HepG2 (cell line): ENCODE results near the gene FBN2. TPM values are rescaled to one million over a fixed set of nuclear protein-coding genes. Genes with fewer than 3 reads are reported as not detected.

Experiments used
- ATAC-seq: fragments of 200-7000 bp; cut with Tn5 transposase; 3 replicates; pipeline ENCODE4 v1.9.1; 2020; ENCODE audit warnings: mild to moderate bottlenecking, moderate library complexity
- BruUV-seq: library from RNA; stranded (reverse); fragments of 400-500 nt; replicated peaks from 2 replicates; lab custom pipeline; 2021; lab: Mats Ljungman, UMichigan
- CTCF ChIA-PET: fragments of 300-600 bp; formaldehyde crosslinking; extraction: SDS; loops from one replicate; lab custom pipeline; 2021; ENCODE audit warnings: low total read pairs, inconsistent platforms, low intra/inter-chr PET ratio; lab: Yijun Ruan, JAX
- POLR2A ChIA-PET: fragments of 350-600 bp; sonication (Branson Sonifier 250); formaldehyde crosslinking; loops from one replicate; lab custom pipeline; 2020; ENCODE audit warnings: antibody characterized with exemption, inconsistent platforms; lab: Yijun Ruan, JAX
- DNase-seq: peaks from one replicate; pipeline ENCODE4 v3.0.0-alpha.2; 2015; ENCODE audit warnings: low spot score
- FAIRE-seq: peaks from 3 replicates; lab custom pipeline; 2011; peaks lifted over from hg19 to GRCh38; lab: Jason Lieb, UNC
- H2AFZ ChIP-seq: one replicate; pipeline ENCODE4 v1.6.1; 2011; ENCODE audit warnings: low read length, inconsistent platforms
- H3K27ac ChIP-seq: fragments of 300-600 bp; 3 replicates; pipeline ENCODE4 v1.8.0; 2011; ENCODE audit warnings: mixed run types, mild to moderate bottlenecking, mixed read lengths, low read length, inconsistent platforms; ENCODE audit not compliant: insufficient read depth; ENCODE audit errors: extremely low read length
- H3K27me3 ChIP-seq, 2 experiments: fragments of 200-600 bp in 1 of 2; 2 replicates in 1 of 2; 3 replicates in 1 of 2; pipeline versions ENCODE4 v1.6.0 to v1.8.0; 2011; ENCODE audit warnings: low read length in 2 of 2, mild to moderate bottlenecking in 2 of 2, moderate library complexity in 2 of 2, inconsistent platforms in 1 of 2; ENCODE audit not compliant: insufficient read depth in 2 of 2, control insufficient read depth in 1 of 2
- H3K36me3 ChIP-seq, 2 experiments: fragments of 200-600 bp in 1 of 2; replicated peaks in 1 of 2; 2 replicates in 1 of 2; 3 replicates in 1 of 2; pipeline versions ENCODE4 v1.5.1 to v1.8.0; 2011; ENCODE audit warnings: low read length in 2 of 2, inconsistent platforms in 1 of 2; ENCODE audit not compliant: insufficient read depth in 2 of 2, control insufficient read depth in 1 of 2
- H3K4me1 ChIP-seq: 2 replicates; pipeline ENCODE4 v1.5.1; 2012; ENCODE audit warnings: low read length, inconsistent platforms; ENCODE audit not compliant: insufficient read depth
- H3K4me2 ChIP-seq: 2 replicates; pipeline ENCODE4 v1.6.0; 2011; ENCODE audit warnings: low read depth, low read length, inconsistent platforms
- H3K4me3 ChIP-seq, 3 experiments: fragments of 200-600 bp in 1 of 3; sonication (generic), shearing (Covaris generic) in 1 of 3; replicated peaks in 1 of 3; 2 replicates each; pipeline ENCODE4 v1.5.1; 2011 to 2016; ENCODE audit warnings: low read length in 3 of 3, inconsistent platforms in 2 of 3, low read depth in 2 of 3, mild to moderate bottlenecking in 2 of 3, control low read depth in 1 of 3, mixed read lengths in 1 of 3; ENCODE audit not compliant: insufficient read depth in 1 of 3
- H3K79me2 ChIP-seq: one replicate; pipeline ENCODE4 v1.6.1; 2011; ENCODE audit warnings: low read length, inconsistent platforms; ENCODE audit not compliant: insufficient read depth
- H3K9ac ChIP-seq: 2 replicates; pipeline ENCODE4 v1.6.0; 2011; ENCODE audit warnings: mild to moderate bottlenecking, low read depth, low read length, inconsistent platforms; ENCODE audit not compliant: insufficient read depth
- H3K9me3 ChIP-seq: 2 replicates; pipeline ENCODE4 v1.5.1; 2012; ENCODE audit warnings: mild to moderate bottlenecking, low read length
- H4K20me1 ChIP-seq: 2 replicates; pipeline ENCODE4 v1.6.0; 2011; ENCODE audit warnings: inconsistent platforms, mild to moderate bottlenecking, low read length, moderate library complexity; ENCODE audit not compliant: insufficient read depth
- MEIS2 ChIP-seq: sonication (generic); formaldehyde crosslinking; IDR thresholded peaks from 2 replicates; pipeline ENCODE4 v1.9.0; 2021; ENCODE audit warnings: mild to moderate bottlenecking, missing genetic modification reagents
- MIER2 ChIP-seq: IDR thresholded peaks from 2 replicates; pipeline ENCODE4 v1.6.1; 2016; ENCODE audit warnings: missing biosample characterization, missing genetic modification reagents
- SP5 ChIP-seq: IDR thresholded peaks from 2 replicates; pipeline ENCODE4 v1.6.1; 2016; ENCODE audit warnings: low read depth, borderline replicate concordance
- TBP ChIP-seq: sonication (generic); formaldehyde crosslinking; IDR thresholded peaks from 2 replicates; pipeline ENCODE4 v1.5.0; 2020; ENCODE audit warnings: missing genetic modification reagents
- ZNF101 ChIP-seq: sonication (generic); formaldehyde crosslinking; IDR thresholded peaks from 2 replicates; pipeline ENCODE4 v1.4.0; 2020; ENCODE audit warnings: mild to moderate bottlenecking, low read depth, missing genetic modification reagents, borderline replicate concordance
- ZNF333 ChIP-seq: sonication (generic); formaldehyde crosslinking; IDR thresholded peaks from 2 replicates; pipeline ENCODE4 v1.4.0; 2020; ENCODE audit warnings: mild to moderate bottlenecking, missing genetic modification reagents, borderline replicate concordance
- ZNF556 ChIP-seq: sonication (generic); formaldehyde crosslinking; IDR thresholded peaks from 2 replicates; pipeline ENCODE4 v1.4.0; 2020; ENCODE audit warnings: mild to moderate bottlenecking, missing genetic modification reagents, borderline replicate concordance
- ZNF75D ChIP-seq: sonication (generic); formaldehyde crosslinking; IDR thresholded peaks from 2 replicates; pipeline ENCODE4 v1.8.1; 2023; ENCODE audit warnings: missing genetic modification reagents, mild to moderate bottlenecking, borderline replicate concordance
- ZNF879 ChIP-seq: sonication (generic); formaldehyde crosslinking; IDR thresholded peaks from 2 replicates; pipeline ENCODE4 v1.8.1; 2023; ENCODE audit warnings: missing genetic modification reagents
- WGBS: methylation state at CpG from one replicate; pipeline ENCODE4 v1.1.6; 2017; ENCODE audit warnings: low lambda C conversion rate; 5-methylcytosine and 5-hydroxymethylcytosine counted together
- in situ Hi-C: cut with HindIII; loops from 2 replicates; pipeline ENCODE4 v1.10.0; 2017; ENCODE audit warnings: low pct_unique_long_range_greater_than_20kb; ENCODE audit not compliant: extremely low pct_ligation_motif_present
- intact Hi-C: fragments of 100-400 bp; cut with micrococcal nuclease; formaldehyde crosslinking; loops from one replicate; pipeline ENCODE4 v1.10.0; 2022; ENCODE audit not compliant: unreplicated experiment
- polyA plus RNA-seq, 8 experiments: library from polyadenylated mRNA; depleted of rRNA in 3 of 8; stranded (reverse) in 7 of 8; unstranded in 1 of 8; fragments of >200 nt; fragmentation: Illumina TruSeq in 4 of 8; extraction: Trizol in 4 of 8; gene quantifications; 2 replicates each; pipeline versions ENCODE4 v1.2.1 to v1.2.3, GENCODE V29; 2011 to 2016; ENCODE audit warnings: low read depth in 4 of 8, missing spikeins in 1 of 8, mixed read lengths in 1 of 8; ENCODE audit not compliant: insufficient read depth in 1 of 8
- total RNA-seq, 5 experiments: library from RNA; depleted of rRNA; stranded (reverse); fragments of >200 nt; fragmentation: Illumina TruSeq; extraction: Trizol; gene quantifications; 2 replicates each; pipeline ENCODE4 v1.2.3, GENCODE V29; 2016; ENCODE audit warnings: low read depth in 1 of 5
- TF ChIP-seq, protein P1 (sequence below): sonication (generic); formaldehyde crosslinking; IDR thresholded peaks from 2 replicates; pipeline ENCODE4 v1.5.1; 2020; ENCODE audit warnings: missing genetic modification reagents, mild to moderate bottlenecking, borderline replicate concordance
- TF ChIP-seq, protein P2 (sequence below): sonication (generic); formaldehyde crosslinking; IDR thresholded peaks from 2 replicates; pipeline ENCODE4 v1.5.1; 2020; ENCODE audit warnings: mild to moderate bottlenecking, missing genetic modification reagents, moderate library complexity
- TF ChIP-seq, protein P3 (sequence below): sonication (generic); formaldehyde crosslinking; IDR thresholded peaks from 2 replicates; pipeline ENCODE4 v1.9.0; 2021; ENCODE audit warnings: missing genetic modification reagents, borderline replicate concordance
- TF ChIP-seq, protein P4 (sequence below): IDR thresholded peaks from 2 replicates; pipeline ENCODE4 v1.6.1; 2016; ENCODE audit warnings: missing genetic modification reagents, missing compliant biosample characterization
- TF ChIP-seq, protein P5 (sequence below), 2 experiments: sonication (generic) in 1 of 2; formaldehyde crosslinking in 1 of 2; IDR thresholded peaks; 2 replicates each; pipeline versions ENCODE4 v1.5.1 to v1.6.1; 2011 to 2020; ENCODE audit warnings: borderline replicate concordance in 1 of 2, low read depth in 1 of 2, low read length in 1 of 2, mild to moderate bottlenecking in 1 of 2, missing genetic modification reagents in 1 of 2, moderate library complexity in 1 of 2

FBN2 gene
- total and polyA plus RNA-seq, 2 of the 13 experiments (the other 11 are each of a cell fraction or from before 2014, with no cell fraction given), result not detected

DNA sequence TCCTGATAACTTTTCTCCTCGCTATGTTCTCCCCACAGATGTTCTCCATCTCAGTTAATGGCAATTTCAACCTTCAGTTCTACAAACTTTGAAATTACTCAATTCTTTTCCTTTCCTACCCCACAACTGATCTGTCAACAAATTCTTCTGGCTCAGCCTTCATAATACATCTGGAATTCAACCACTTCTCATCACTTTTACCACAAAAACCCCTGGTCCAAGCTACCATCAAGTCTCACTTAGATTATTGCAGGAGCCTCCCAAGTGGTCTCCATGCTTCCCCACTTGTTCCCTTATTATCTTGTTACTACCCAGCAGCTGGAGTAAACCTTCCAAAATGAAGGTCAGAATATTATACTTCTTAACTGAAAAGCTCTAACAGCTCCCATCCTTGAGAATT, 110.1 kb downstream of the FBN2 start:
- WGBS, result 0% methylated on average over 1 of the region's 1 CpG
- in situ Hi-C loops (no loop called here), intact Hi-C loops (no loop called here)
- no peak for FAIRE-seq
- Histone ChIP-seq H3K4me3 (no peak overlapping the region), H3K27me3 (no peaks in the 10 kb centered on the region; a peak in 1 of 5 replicates), H3K9me3 (no peaks in the 10 kb centered on the region), H3K79me2 (no peaks in the 10 kb centered on the region), H4K20me1 (no peaks in the 10 kb centered on the region), H3K36me3 (no peaks in the 10 kb centered on the region), H3K27ac (no peak overlapping the region), H3K9ac (no peak overlapping the region), H3K4me2 (no peak overlapping the region)
- BruUV-seq, result no TSS peak
- no peak for ATAC-seq
- CTCF ChIA-PET, result no interaction called here
- TF ChIP-seq, protein P1, sequence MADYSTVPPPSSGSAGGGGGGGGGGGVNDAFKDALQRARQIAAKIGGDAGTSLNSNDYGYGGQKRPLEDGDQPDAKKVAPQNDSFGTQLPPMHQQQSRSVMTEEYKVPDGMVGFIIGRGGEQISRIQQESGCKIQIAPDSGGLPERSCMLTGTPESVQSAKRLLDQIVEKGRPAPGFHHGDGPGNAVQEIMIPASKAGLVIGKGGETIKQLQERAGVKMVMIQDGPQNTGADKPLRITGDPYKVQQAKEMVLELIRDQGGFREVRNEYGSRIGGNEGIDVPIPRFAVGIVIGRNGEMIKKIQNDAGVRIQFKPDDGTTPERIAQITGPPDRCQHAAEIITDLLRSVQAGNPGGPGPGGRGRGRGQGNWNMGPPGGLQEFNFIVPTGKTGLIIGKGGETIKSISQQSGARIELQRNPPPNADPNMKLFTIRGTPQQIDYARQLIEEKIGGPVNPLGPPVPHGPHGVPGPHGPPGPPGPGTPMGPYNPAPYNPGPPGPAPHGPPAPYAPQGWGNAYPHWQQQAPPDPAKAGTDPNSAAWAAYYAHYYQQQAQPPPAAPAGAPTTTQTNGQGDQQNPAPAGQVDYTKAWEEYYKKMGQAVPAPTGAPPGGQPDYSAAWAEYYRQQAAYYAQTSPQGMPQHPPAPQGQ (CRISPR knock-in tag), result no peak
- TF ChIP-seq ZNF556 (no peak), ZNF75D (CRISPR knock-in tag) (no peak), ZNF333 (no peak), MEIS2 (CRISPR knock-in tag) (no peak), ZNF879 (CRISPR knock-in tag) (no peak), ZNF101 (no peak), MIER2 (CRISPR knock-in tag) (no peak), SP5 (CRISPR knock-in tag) (no peak), TBP (no peak)
- TF ChIP-seq, protein P2, sequence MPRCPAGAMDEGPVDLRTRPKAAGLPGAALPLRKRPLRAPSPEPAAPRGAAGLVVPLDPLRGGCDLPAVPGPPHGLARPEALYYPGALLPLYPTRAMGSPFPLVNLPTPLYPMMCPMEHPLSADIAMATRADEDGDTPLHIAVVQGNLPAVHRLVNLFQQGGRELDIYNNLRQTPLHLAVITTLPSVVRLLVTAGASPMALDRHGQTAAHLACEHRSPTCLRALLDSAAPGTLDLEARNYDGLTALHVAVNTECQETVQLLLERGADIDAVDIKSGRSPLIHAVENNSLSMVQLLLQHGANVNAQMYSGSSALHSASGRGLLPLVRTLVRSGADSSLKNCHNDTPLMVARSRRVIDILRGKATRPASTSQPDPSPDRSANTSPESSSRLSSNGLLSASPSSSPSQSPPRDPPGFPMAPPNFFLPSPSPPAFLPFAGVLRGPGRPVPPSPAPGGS (CRISPR knock-in tag), result no peak
- TF ChIP-seq, protein P3, sequence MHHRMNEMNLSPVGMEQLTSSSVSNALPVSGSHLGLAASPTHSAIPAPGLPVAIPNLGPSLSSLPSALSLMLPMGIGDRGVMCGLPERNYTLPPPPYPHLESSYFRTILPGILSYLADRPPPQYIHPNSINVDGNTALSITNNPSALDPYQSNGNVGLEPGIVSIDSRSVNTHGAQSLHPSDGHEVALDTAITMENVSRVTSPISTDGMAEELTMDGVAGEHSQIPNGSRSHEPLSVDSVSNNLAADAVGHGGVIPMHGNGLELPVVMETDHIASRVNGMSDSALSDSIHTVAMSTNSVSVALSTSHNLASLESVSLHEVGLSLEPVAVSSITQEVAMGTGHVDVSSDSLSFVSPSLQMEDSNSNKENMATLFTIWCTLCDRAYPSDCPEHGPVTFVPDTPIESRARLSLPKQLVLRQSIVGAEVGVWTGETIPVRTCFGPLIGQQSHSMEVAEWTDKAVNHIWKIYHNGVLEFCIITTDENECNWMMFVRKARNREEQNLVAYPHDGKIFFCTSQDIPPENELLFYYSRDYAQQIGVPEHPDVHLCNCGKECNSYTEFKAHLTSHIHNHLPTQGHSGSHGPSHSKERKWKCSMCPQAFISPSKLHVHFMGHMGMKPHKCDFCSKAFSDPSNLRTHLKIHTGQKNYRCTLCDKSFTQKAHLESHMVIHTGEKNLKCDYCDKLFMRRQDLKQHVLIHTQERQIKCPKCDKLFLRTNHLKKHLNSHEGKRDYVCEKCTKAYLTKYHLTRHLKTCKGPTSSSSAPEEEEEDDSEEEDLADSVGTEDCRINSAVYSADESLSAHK (CRISPR knock-in tag), result no peak
- TF ChIP-seq, protein P4, sequence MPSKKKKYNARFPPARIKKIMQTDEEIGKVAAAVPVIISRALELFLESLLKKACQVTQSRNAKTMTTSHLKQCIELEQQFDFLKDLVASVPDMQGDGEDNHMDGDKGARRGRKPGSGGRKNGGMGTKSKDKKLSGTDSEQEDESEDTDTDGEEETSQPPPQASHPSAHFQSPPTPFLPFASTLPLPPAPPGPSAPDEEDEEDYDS (CRISPR knock-in tag), result no peak
- TF ChIP-seq, protein P5, sequence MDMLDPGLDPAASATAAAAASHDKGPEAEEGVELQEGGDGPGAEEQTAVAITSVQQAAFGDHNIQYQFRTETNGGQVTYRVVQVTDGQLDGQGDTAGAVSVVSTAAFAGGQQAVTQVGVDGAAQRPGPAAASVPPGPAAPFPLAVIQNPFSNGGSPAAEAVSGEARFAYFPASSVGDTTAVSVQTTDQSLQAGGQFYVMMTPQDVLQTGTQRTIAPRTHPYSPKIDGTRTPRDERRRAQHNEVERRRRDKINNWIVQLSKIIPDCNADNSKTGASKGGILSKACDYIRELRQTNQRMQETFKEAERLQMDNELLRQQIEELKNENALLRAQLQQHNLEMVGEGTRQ (IDR thresholded peaks at IDR 0.05; ENCODE audit: low read depth, low read length), result no peak
- TF ChIP-seq, protein P5 (CRISPR knock-in tag; IDR thresholded peaks at IDR 0.05; ENCODE audit: borderline replicate concordance), result no peak
- TF ChIP-seq, all 625 proteins: peak for 0
- POLR2A ChIA-PET, result no interaction called here
- no peak overlapping the region for H2AFZ ChIP-seq
- DNase-seq, result no peak
- no peaks in the 10 kb centered on the region for H3K4me1 ChIP-seq
